GM19351 (cell line): Measurements from ENCODE around the gene SLC9A1.

Experiments
- ATAC-seq: cut with Tn5 transposase; IDR thresholded peaks from one replicate; pipeline ENCODE4 v1.9.1; 2021; ENCODE audit warnings: mild to moderate bottlenecking, moderate library complexity; ENCODE audit not compliant: unreplicated experiment

SLC9A1 gene

GRCh38 chr1:27152004-27152828 lies 2.7 kb downstream of the SLC9A1 start:
- ATAC-seq = no peak

GRCh38 chr1:27150641-27151040 lies 4.3 kb downstream of the SLC9A1 start:
- ATAC-seq = no peak

GRCh38 chr1:27150183-27150582 lies 4.7 kb downstream of the SLC9A1 start:
- ATAC-seq = no peak

DNA sequence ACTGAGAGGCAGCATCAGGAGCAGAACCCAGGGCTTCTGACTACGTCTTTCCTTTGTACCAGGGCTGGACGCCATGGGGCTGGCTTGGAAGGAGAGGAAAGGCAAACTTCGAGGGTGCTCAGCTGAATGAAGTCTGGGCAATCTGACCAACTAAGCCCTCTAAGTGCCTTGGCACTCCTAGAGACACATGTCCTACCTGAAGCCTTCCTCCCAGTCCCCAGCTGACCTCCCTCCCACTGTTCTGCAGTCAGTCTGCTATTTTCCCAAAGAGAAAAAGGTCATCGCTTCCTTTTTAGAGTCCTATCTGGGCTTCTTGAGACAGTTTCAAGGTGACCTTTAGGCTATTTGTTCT lies 5.2 kb downstream of the SLC9A1 start:
- ATAC-seq = no peak

DNA sequence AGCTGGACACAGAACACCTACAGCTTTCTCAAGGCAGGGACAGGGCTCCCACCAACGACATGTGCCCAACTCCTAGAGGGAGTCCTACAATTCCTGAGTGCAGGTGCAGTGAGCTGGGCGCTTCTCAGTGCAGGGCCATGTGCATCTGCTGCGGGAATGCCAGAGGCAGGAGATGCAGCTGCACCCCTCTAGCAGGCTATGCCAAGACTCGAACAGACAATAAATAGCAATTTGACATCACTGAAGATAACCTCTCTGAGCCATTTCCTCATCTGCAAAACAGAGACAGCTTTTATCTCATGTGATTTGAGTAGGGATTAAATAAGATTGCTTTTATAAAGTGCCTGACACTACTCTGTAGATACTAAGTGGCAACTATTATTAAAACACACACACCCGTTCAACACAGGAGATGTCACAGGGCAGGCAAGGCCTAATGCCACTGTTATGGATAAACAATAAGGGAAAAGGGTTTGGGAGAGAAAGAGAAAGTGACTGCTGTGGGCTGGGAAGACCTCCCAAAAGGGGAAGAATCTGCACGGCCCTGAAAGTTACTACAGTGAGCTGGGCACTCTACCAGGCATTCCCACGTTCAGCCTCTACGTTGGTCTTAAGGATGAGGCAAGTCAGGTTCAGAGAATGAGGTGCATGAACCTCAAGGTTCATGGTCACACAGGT lies 5.7 kb downstream of the SLC9A1 start:
- no peak for ATAC-seq

DNA sequence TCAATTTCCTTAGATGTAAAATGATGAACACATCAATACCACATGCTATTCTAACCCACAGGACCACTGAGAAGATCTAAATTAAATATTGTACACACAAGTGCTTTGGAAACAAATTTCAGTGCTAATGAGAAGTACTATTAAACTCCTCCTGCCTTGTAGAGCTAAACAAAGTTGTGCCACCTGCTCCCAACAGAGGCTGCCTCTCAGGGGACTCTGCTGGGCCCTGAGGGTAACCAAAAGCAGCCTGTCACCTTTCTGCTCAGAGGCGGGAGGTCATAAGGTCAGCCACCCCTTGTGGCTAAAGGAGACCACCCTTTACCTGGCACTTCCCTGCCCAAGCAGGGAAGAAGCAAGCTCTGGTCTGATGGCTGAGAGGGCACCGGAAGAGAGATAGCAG lies 6.3 kb downstream of the SLC9A1 start:
- ATAC-seq = no peak

GRCh38 chr1:27147842-27148518 lies 6.9 kb downstream of the SLC9A1 start:
- no peak for ATAC-seq

DNA sequence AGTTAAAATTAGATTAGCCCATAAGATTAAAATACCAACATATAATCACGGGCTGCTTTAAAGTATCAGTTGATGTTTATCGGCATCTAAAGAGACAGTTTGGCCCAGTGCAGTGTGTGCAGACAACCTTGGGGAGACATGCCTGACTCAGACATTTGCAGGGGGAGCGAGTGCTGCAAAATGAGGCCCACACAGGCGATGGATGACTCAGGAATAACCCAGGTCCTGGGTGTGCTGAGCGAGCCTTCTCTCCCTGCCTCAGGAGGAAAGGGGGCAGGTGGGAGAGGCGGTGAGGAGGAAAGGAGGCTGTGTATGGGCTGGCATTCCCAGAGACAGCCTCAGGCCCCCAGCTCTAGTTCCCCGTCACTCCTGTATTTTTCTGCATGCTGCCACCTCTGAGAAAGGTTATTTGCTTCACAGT lies 9.0 kb downstream of the SLC9A1 start:
- no peak for ATAC-seq

DNA sequence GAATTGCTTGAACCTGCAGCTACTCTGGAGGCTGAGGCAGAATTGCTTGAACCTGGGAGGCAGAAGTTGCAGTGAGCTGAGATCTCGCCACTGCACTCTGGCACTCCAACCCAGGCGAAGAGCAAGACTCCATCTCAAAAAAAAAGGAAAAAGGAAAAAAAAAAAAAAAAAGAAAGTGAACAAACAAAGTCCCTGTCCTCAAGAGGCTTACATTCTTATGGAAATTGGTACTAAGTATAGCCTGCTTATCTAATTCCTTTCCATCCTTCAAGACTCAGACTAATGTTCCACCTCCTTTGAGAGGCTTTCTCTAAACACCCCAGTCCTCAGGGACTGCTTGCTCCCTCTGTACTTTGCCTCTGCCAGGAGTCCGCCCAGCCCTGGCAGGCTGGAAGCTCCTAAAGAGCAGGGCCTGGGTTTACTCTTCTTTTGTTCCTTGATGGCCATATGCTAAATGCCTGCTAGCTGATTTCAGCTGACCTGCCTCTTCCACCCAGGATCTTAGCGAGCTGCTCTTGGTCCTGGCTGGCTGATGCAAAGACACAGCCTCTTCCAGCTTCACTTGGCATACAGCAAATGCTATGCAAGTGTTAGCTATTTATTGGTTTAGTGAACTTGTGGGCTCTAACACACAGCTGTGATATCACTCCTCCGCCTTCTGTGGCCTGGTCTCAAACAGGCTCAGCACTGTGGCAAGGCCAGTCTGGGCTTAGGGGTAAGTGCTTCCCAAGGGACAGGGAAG lies 9.8 kb downstream of the SLC9A1 start:
- no peak for ATAC-seq

GRCh38 chr1:27144049-27144748 lies 10.7 kb downstream of the SLC9A1 start:
- ATAC-seq = no peak

GRCh38 chr1:27143401-27143800 lies 11.5 kb downstream of the SLC9A1 start:
- ATAC-seq = no peak

DNA sequence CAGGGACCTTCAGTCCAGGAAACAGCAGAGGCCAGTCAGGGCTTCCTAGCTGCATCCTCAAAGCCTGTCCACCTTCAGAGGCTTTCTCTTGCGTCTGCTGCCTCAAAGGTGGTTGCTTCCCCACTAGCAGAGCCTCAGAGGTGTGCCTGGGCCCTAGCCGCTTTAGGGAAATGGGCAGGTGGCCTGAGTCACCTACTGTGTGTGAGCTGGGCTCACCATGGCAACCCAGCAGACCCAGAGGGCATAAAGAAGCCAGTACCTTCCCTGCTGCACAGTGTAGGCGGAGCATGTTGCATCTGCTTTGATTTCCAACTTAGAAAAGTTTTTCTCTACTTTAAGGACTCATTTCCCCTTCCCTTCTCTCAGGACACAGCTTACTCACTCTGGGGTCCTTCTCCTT lies 12.5 kb downstream of the SLC9A1 start:
- ATAC-seq = no peak

- ATAC-seq = no peak
These were observed 13.5 kb downstream of the SLC9A1 start for GRCh38 chr1:27141266-27142003.

GRCh38 chr1:27139980-27140379 lies 14.9 kb downstream of the SLC9A1 start:
- ATAC-seq = no peak

DNA sequence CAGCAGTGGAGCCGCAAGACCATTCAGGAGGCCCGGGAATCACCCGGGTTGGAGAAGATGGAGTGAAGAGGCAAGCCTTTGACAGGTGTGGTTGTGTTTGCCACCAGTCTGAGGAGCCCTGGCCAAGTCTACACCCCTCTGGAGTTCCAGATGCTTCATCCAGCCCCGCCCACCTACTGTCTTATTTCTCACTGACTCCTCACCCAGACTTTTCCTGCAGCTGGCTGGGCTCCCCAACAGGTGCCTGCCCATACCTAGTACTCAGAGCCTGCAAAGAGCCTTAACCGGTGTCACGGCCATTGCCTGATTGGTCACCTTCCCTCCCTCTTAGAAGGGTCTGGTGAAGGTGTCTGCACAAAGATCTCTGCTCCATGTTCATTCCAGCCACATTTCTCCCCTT lies 16.0 kb downstream of the SLC9A1 start:
- ATAC-seq = no peak

GRCh38 chr1:27138368-27138767 lies 16.6 kb downstream of the SLC9A1 start:
- no peak for ATAC-seq

DNA sequence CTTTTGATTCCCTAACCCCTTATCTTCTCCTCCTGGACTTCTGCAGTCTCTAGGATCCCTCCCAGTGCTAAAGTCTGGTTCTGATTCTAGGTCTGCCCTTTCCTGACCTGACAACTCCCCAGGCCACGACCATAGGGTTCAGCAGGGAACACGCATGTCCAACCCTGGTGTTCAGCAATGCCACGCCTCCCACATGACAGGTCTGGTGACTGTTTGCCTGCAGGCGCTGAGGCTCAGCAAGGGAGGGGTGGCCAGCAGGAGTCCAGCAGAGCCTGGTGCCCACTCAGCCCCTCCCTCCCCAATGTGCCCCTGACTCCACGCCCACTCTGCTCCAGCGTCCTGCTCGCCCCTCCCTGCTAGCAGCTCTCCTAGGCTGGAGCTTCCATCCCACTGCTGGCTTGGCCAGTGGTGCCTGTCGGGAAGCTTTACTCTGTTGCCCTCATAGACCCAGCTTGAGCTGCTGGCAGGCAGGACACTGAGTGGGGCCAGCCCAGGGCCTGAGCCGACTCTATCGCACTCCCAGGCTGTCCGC lies 17.3 kb downstream of the SLC9A1 start:
- no peak for ATAC-seq

GRCh38 chr1:27136998-27137542 lies 17.9 kb downstream of the SLC9A1 start:
- peak; percentile 58 for ATAC-seq

- no peak for ATAC-seq
These were observed 18.7 kb downstream of the SLC9A1 start for GRCh38 chr1:27136236-27136551.
